H1 (cell line): ENCODE data around the gene WDR37. TPM values are rescaled to one million over a fixed set of nuclear protein-coding genes. Genes with fewer than 3 reads are reported as not detected.

Source experiments
- CTCF ChIA-PET: fragments of 300-600 bp; sonication (Branson Sonifier 250); formaldehyde crosslinking; loops from one replicate; lab custom pipeline; 2021; ENCODE audit not compliant: partially characterized antibody; lab: Charles Lee
- POLR2A ChIA-PET: fragments of 300-600 bp; sonication (Branson Sonifier 250); formaldehyde crosslinking; loops from one replicate; lab custom pipeline; 2021; ENCODE audit warnings: inconsistent platforms; ENCODE audit not compliant: partially characterized antibody; lab: Charles Lee
- DNase-seq, 2 experiments: peaks; one replicate each; pipeline versions ENCODE4 v3.0.0 to v3.0.0-alpha.2; 2010 to 2022; ENCODE audit warnings: low spot score in 2 of 2, low read depth in 1 of 2, mixed read lengths in 1 of 2
- FAIRE-seq: peaks from 2 replicates; lab custom pipeline; 2011; peaks lifted over from hg19 to GRCh38; lab: Jason Lieb, UNC
- H2AFZ ChIP-seq: 2 replicates; pipeline ENCODE4 v1.8.1; 2012; ENCODE audit warnings: low read length, inconsistent platforms
- H2AK5ac ChIP-seq: 2 replicates; pipeline ENCODE4 v1.6.1; 2013; ENCODE audit warnings: low read depth, low read length
- H2BK120ac ChIP-seq: replicated peaks from 2 replicates; pipeline ENCODE3; 2013; ENCODE audit warnings: low read depth, low read length, inconsistent platforms
- H2BK12ac ChIP-seq: 2 replicates; pipeline ENCODE4 v1.6.1; 2013; ENCODE audit warnings: low read depth, low read length
- H2BK15ac ChIP-seq: 2 replicates; pipeline ENCODE4 v1.6.1; 2013; ENCODE audit warnings: low read length
- H2BK20ac ChIP-seq: 2 replicates; pipeline ENCODE4 v1.6.1; 2013; ENCODE audit warnings: low read length
- H2BK5ac ChIP-seq: 2 replicates; pipeline ENCODE4 v1.6.1; 2013; ENCODE audit warnings: low read depth, low read length
- H3K14ac ChIP-seq: 2 replicates; pipeline ENCODE4 v1.6.1; 2013; ENCODE audit warnings: inconsistent platforms; ENCODE audit not compliant: insufficient read length
- H3K18ac ChIP-seq: 2 replicates; pipeline ENCODE4 v1.6.1; 2013; ENCODE audit warnings: low read length; ENCODE audit errors: extremely low read depth
- H3K23ac ChIP-seq: 2 replicates; pipeline ENCODE4 v1.6.1; 2013; ENCODE audit warnings: inconsistent platforms; ENCODE audit not compliant: insufficient read length
- H3K23me2 ChIP-seq: 2 replicates; pipeline ENCODE4 v1.6.1; 2013; ENCODE audit warnings: low read depth, low read length
- H3K27ac ChIP-seq: 2 replicates; pipeline ENCODE4 v1.6.1; 2011; ENCODE audit warnings: low read depth, low read length, inconsistent platforms
- H3K27me3 ChIP-seq, 4 experiments: replicated peaks in 1 of 4; 1 replicate in 1 of 4; 2 replicates in 3 of 4; pipeline versions ENCODE4 v1.6.1 to v1.8.1; 2011 to 2013; ENCODE audit warnings: low read length in 3 of 4, mild to moderate bottlenecking in 3 of 4, inconsistent platforms in 2 of 4, mixed read lengths in 2 of 4, moderate library complexity in 1 of 4; ENCODE audit not compliant: control insufficient read depth in 3 of 4, insufficient read depth in 3 of 4; ENCODE audit errors: extremely low read depth in 1 of 4
- H3K36me3 ChIP-seq, 4 experiments: 2 replicates each; pipeline versions ENCODE4 v1.6.1 to v1.8.1; 2011 to 2013; ENCODE audit warnings: mild to moderate bottlenecking in 4 of 4, low read length in 3 of 4, moderate library complexity in 2 of 4, control low read depth in 1 of 4, inconsistent platforms in 1 of 4; ENCODE audit not compliant: insufficient read depth in 4 of 4, control insufficient read depth in 2 of 4
- H3K4ac ChIP-seq: replicated peaks from 2 replicates; pipeline ENCODE3; 2013; ENCODE audit warnings: low read length, low read depth, mixed read lengths, inconsistent platforms; ENCODE audit not compliant: insufficient read length
- H3K4me1 ChIP-seq, 4 experiments: replicated peaks in 1 of 4; 1 replicate in 1 of 4; 2 replicates in 3 of 4; pipeline versions ENCODE4 v1.6.1 to v1.8.1; 2011 to 2013; ENCODE audit warnings: low read length in 3 of 4, inconsistent platforms in 2 of 4, mixed read lengths in 1 of 4; ENCODE audit not compliant: insufficient read depth in 4 of 4, control insufficient read depth in 3 of 4
- H3K4me2 ChIP-seq, 2 experiments: 2 replicates each; pipeline versions ENCODE4 v1.6.1 to v1.8.1; 2011 to 2013; ENCODE audit warnings: low read depth in 2 of 2, low read length in 2 of 2, control low read depth in 1 of 2, inconsistent platforms in 1 of 2, mild to moderate bottlenecking in 1 of 2; ENCODE audit not compliant: insufficient read depth in 1 of 2
- H3K4me3 ChIP-seq, 4 experiments: fragments of 200-600, 300-600 bp in 1 of 4; sonication (generic), shearing (Covaris generic), sonication (Bioruptor Twin) in 1 of 4; 2 replicates each; pipeline versions ENCODE4 v1.5.1 to v1.8.1; 2011 to 2016; ENCODE audit warnings: low read length in 4 of 4, low read depth in 3 of 4, control low read depth in 2 of 4, inconsistent platforms in 2 of 4, mild to moderate bottlenecking in 2 of 4, mixed read lengths in 1 of 4, moderate library complexity in 1 of 4; ENCODE audit not compliant: insufficient read depth in 2 of 4; ENCODE audit errors: extremely low read depth in 1 of 4
- H3K56ac ChIP-seq: replicated peaks from 2 replicates; pipeline ENCODE3; 2013; ENCODE audit warnings: low read depth, mild to moderate bottlenecking, mixed read lengths, low read length, inconsistent platforms; ENCODE audit not compliant: insufficient read length
- H3K79me1 ChIP-seq: 2 replicates; pipeline ENCODE4 v1.6.1; 2013; ENCODE audit warnings: low read depth, low read length, control low read depth
- H3K79me2 ChIP-seq, 2 experiments: 2 replicates each; pipeline versions ENCODE4 v1.6.1 to v1.8.1; 2012 to 2013; ENCODE audit warnings: low read length in 2 of 2, mild to moderate bottlenecking in 2 of 2, inconsistent platforms in 1 of 2; ENCODE audit not compliant: insufficient read depth in 2 of 2, control insufficient read depth in 1 of 2
- H3K9ac ChIP-seq, 4 experiments: replicated peaks in 1 of 4; 1 replicate in 1 of 4; 2 replicates in 3 of 4; pipeline versions ENCODE4 v1.6.1 to v1.8.1; 2011 to 2013; ENCODE audit warnings: low read depth in 3 of 4, low read length in 3 of 4, control low read depth in 2 of 4, mild to moderate bottlenecking in 2 of 4, moderate library complexity in 2 of 4, inconsistent platforms in 1 of 4; ENCODE audit errors: extremely low read depth in 1 of 4
- H3K9me3 ChIP-seq, 2 experiments: 2 replicates each; pipeline versions ENCODE4 v1.6.1 to v1.8.1; 2012 to 2013; ENCODE audit warnings: mild to moderate bottlenecking in 2 of 2, moderate library complexity in 2 of 2, control low read depth in 1 of 2, inconsistent platforms in 1 of 2, low read depth in 1 of 2, low read length in 1 of 2, mixed read lengths in 1 of 2; ENCODE audit not compliant: insufficient read depth in 2 of 2
- H4K20me1 ChIP-seq, 2 experiments: replicated peaks in 1 of 2; 2 replicates each; pipeline versions ENCODE3 to v1.8.1; 2011 to 2013; ENCODE audit warnings: inconsistent platforms in 2 of 2, low read length in 2 of 2, mild to moderate bottlenecking in 1 of 2; ENCODE audit not compliant: insufficient read depth in 2 of 2, control insufficient read depth in 1 of 2
- H4K5ac ChIP-seq: 2 replicates; pipeline ENCODE4 v1.6.1; 2013; ENCODE audit warnings: low read length, low read depth, mixed read lengths, inconsistent platforms; ENCODE audit not compliant: insufficient read length
- H4K8ac ChIP-seq: 2 replicates; pipeline ENCODE4 v1.8.0; 2013; ENCODE audit warnings: mild to moderate bottlenecking, moderate library complexity, low read length, inconsistent platforms; ENCODE audit not compliant: insufficient read depth; ENCODE audit errors: extremely low read depth
- H4K91ac ChIP-seq: replicated peaks from 2 replicates; pipeline ENCODE3; 2013; ENCODE audit warnings: low read length, mixed read lengths, inconsistent platforms; ENCODE audit not compliant: insufficient read length
- BCL11A ChIP-seq, 2 experiments: IDR thresholded peaks; one replicate each; pipeline ENCODE4 v1.6.1; 2011; ENCODE audit warnings: low read depth in 2 of 2, low read length in 2 of 2, mild to moderate bottlenecking in 2 of 2
- CHD2 ChIP-seq: IDR thresholded peaks from 2 replicates; pipeline ENCODE4 v1.6.1; 2012; ENCODE audit warnings: low read length, improper control_type of control experiment
- JUND ChIP-seq: IDR thresholded peaks from 2 replicates; pipeline ENCODE4 v1.6.1; 2011; ENCODE audit warnings: mild to moderate bottlenecking, improper control_type of control experiment, low read length
- POU5F1 ChIP-seq: IDR thresholded peaks from 2 replicates; pipeline ENCODE4 v1.6.1; 2011; ENCODE audit warnings: low read depth, mild to moderate bottlenecking, low read length, moderate library complexity
- SP2 ChIP-seq: IDR thresholded peaks from 2 replicates; pipeline ENCODE4 v1.6.1; 2012; ENCODE audit warnings: mild to moderate bottlenecking, low read length, inconsistent platforms
- TEAD4 ChIP-seq: IDR thresholded peaks from 2 replicates; pipeline ENCODE4 v1.6.1; 2012; ENCODE audit warnings: low read depth, low read length, inconsistent platforms, mixed read lengths
- YY1 ChIP-seq: IDR thresholded peaks from 2 replicates; pipeline ENCODE4 v1.6.1; 2011; ENCODE audit warnings: low read depth, mild to moderate bottlenecking, low read length
- WGBS, 2 experiments: shearing (Covaris generic) in 1 of 2; methylation state at CpG; one replicate each; pipeline versions ENCODE4 v1.1.6 to v1.1.7; 2013 to 2015; ENCODE audit warnings: low lambda C conversion rate in 2 of 2, mixed read lengths in 2 of 2, inconsistent platforms in 1 of 2, low coverage in 1 of 2, missing lambda C conversion rate in 1 of 2; ENCODE audit not compliant: insufficient replicate concordance in 2 of 2, insufficient coverage in 1 of 2, insufficient read length in 1 of 2; ENCODE audit errors: extremely low coverage in 1 of 2, missing lambda C conversion rate in 1 of 2; 5-methylcytosine and 5-hydroxymethylcytosine counted together
- polyA plus RNA-seq, 7 experiments: library from polyadenylated mRNA; depleted of rRNA in 3 of 7; stranded (reverse) in 5 of 7; unstranded in 2 of 7; fragments of >200 nt in 5 of 7; fragments of 200-250 nt in 2 of 7; gene quantifications; 1 replicate in 5 of 7; 2 replicates in 1 of 7; 4 replicates in 1 of 7; pipeline versions ENCODE4 v1.2.1 to v1.2.3, GENCODE V29; 2011 to 2013; ENCODE audit warnings: missing spikeins in 2 of 7, mixed read lengths in 2 of 7
- total RNA-seq: library from RNA; stranded (reverse); fragmentation: NEBNext Ultra II Directional; extraction: Animal tissue kit (Norgen Biotek cat#: 25700); gene quantifications from 2 replicates; pipeline ENCODE4 v1.2.1, GENCODE V29; 2021

Gene WDR37
- total and polyA plus RNA-seq, 2 of the 8 experiments (the other 6 are each of a cell fraction or from before 2014, with no cell fraction given) = 9.6 to 12.0 TPM

GRCh38 chr10:1102831-1103230, 46.6 kb downstream of the WDR37 start:
- H3K23me2 ChIP-seq = no peaks in the 10 kb centered on the region; the same call in 1 of the 2 replicates
- H2BK120ac ChIP-seq = no peak overlapping the region
- H2AFZ ChIP-seq = no peak overlapping the region
- H2AK5ac ChIP-seq = no peak overlapping the region
- H4K8ac ChIP-seq = no peak overlapping the region
- no peak overlapping the region for H3K27ac ChIP-seq
- no peak overlapping the region for H3K9ac ChIP-seq
- WGBS, 2 experiments = 94% methylated on average over 2 of the region's 2 CpGs; no CpG with 5 or more reads in 1 of the 2 experiments
- H2BK5ac ChIP-seq = no peak overlapping the region; the same call in 1 of the 2 replicates
- H3K9me3 ChIP-seq = no peaks in the 10 kb centered on the region
- H2BK12ac ChIP-seq = no peak overlapping the region
- peaks cover 2 to 4% of the 10 kb centered on the region in 2 experiments for H4K20me1 ChIP-seq
- ChIA-PET POLR2A (no interaction called here), CTCF (interaction anchor here (1.3 to 2.3 kb wide), 2 partner anchors 16 to 19 kb away, joined by 3 to 6 read pairs; no protein-coding TSS in a partner anchor)
- peaks cover 2 to 20% (median 8%) of the 10 kb centered on the region in 4 experiments; a peak in 5 of 8 replicates for H3K36me3 ChIP-seq
- no peak overlapping the region for H3K4me2 ChIP-seq
- H3K18ac ChIP-seq = no peak overlapping the region
- no peaks in the 10 kb centered on the region; a peak in 3 of 7 replicates for H3K4me1 ChIP-seq
- no peak for DNase-seq
- no peak overlapping the region for H3K23ac ChIP-seq
- no peak overlapping the region for H3K56ac ChIP-seq
- H3K4ac ChIP-seq = no peak overlapping the region
- no peak overlapping the region for H2BK20ac ChIP-seq
- H2BK15ac ChIP-seq = no peak overlapping the region
- no peaks in the 10 kb centered on the region for H3K27me3 ChIP-seq
- no peak overlapping the region for H4K5ac ChIP-seq
- FAIRE-seq = no peak
- peaks cover 5% of the 10 kb centered on the region for H3K79me1 ChIP-seq
- no peaks in the 10 kb centered on the region for H3K79me2 ChIP-seq
- H3K4me3 ChIP-seq = no peak overlapping the region
- H4K91ac ChIP-seq = no peak overlapping the region
- no peak overlapping the region for H3K14ac ChIP-seq
- TF ChIP-seq BCL11A (IDR thresholded peaks at IDR 0.05; ENCODE audit: low read depth in 2 of 2, low read length in 2 of 2) (no peak), TEAD4 (no peak), SP2 (no peak), YY1 (no peak), CHD2 (no peak), JUND (no peak), POU5F1 (no peak)
